ENCODE results near the gene CFAP20DC. TPM values are rescaled to one million over a fixed set of nuclear protein-coding genes. Genes with fewer than 3 reads are reported as not detected.

CFAP20DC gene
- total and polyA plus RNA-seq, 2 of the 13 experiments (the other 11 are each of a cell fraction or from before 2014, with no cell fraction given): not detected

- no peak for TF ChIP-seq ZBTB46 (CRISPR knock-in tag; IDR thresholded peaks at IDR 0.05; ENCODE audit: borderline replicate concordance)
- TF ChIP-seq TFE3 (CRISPR knock-in tag; IDR thresholded peaks at IDR 0.05): no peak
- no peak for TF ChIP-seq ZNF512 (CRISPR knock-in tag; IDR thresholded peaks at IDR 0.05)
- no peak for TF ChIP-seq ELK4 (CRISPR knock-in tag; IDR thresholded peaks at IDR 0.05; ENCODE audit: borderline replicate concordance)
- no peak for TF ChIP-seq CSRNP2 (CRISPR knock-in tag; conservative IDR thresholded peaks at IDR 0.05; ENCODE audit: low read depth)
- TF ChIP-seq CHD2 (IDR thresholded peaks at IDR 0.05; ENCODE audit: low read depth, low read length): no peak
- TF ChIP-seq ZNF562 (CRISPR knock-in tag; IDR thresholded peaks at IDR 0.05; ENCODE audit: borderline replicate concordance): no peak
- TF ChIP-seq ZNF24 (IDR thresholded peaks at IDR 0.05): no peak
- no peak for TF ChIP-seq ZBTB7A (CRISPR knock-in tag; IDR thresholded peaks at IDR 0.05)
- TF ChIP-seq ZFP36 (IDR thresholded peaks at IDR 0.05; ENCODE audit: borderline replicate concordance, low read depth, low read length, partially characterized antibody): no peak
Measured at GRCh38 chr3:59065240-59065639, 15.4 kb upstream of the CFAP20DC start (continued).

Measured in HepG2 (cell line).